ES-I3 (cell line): Measurements from ENCODE around the gene ENTREP1.
"Not testable (repeated sequence)": the region's sequence is repeated elsewhere in the genome, so short reads cannot be mapped to it uniquely, and the experiment has no call there.

ENCODE experiments used
- H3K36me3 ChIP-seq: 2 replicates; pipeline ENCODE4 v1.6.1; 2013; ENCODE audit warnings: mild to moderate bottlenecking, low read length, control low read depth, moderate library complexity; ENCODE audit not compliant: insufficient read depth
- H3K4me1 ChIP-seq: 2 replicates; pipeline ENCODE4 v1.6.1; 2013; ENCODE audit warnings: mild to moderate bottlenecking, control low read depth, low read length; ENCODE audit not compliant: insufficient read depth
- H3K9ac ChIP-seq: 2 replicates; pipeline ENCODE4 v1.6.1; 2013; ENCODE audit warnings: low read depth, mild to moderate bottlenecking, low read length, moderate library complexity
- H3K9me3 ChIP-seq: 2 replicates; pipeline ENCODE4 v1.6.1; 2013; ENCODE audit warnings: mild to moderate bottlenecking, low read length, moderate library complexity; ENCODE audit not compliant: control insufficient read depth, insufficient read depth

The ENTREP1 gene

DNA sequence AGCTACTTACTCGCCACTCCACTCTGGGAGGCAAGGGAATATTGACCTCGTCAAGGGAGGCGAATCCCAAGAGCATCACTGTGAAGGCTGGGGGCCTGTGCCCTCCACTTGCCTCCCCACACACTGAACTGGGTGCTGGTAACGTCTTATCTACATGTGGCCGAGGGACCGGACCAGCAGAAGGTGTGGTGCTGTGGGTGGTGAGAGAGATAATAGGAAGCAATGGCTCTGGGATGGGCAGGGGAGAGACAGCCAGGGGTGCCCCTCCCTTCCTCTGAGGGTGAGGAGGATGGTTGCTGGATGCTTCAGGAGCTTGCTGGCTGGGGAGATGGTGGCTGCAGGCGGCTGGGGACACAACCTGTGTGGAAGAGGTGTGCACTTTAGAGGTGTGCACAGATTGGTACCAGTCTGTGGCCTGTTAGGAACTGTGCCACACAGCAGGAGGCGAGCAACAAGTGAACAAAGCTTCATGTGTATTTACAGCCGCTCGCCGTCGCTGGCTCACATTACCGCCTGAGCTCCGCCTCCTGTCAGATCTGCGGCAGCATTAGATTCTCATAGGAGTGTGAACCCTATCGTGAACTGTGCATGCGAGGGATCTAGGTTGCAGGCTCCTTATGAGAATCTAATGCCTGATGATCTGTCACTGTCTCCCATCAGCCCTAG lies 100.3 kb downstream of the ENTREP1 start:
- Histone ChIP-seq H3K36me3 (no peaks in the 10 kb centered on the region), H3K9ac (no peak overlapping the region), H3K4me1 (no peaks in the 10 kb centered on the region), H3K9me3 (peaks cover 3% of the 10 kb centered on the region; the same call in 1 of the 2 replicates)

GRCh38 chr9:69427286-69427685 lies 102.3 kb downstream of the ENTREP1 start:
- Histone ChIP-seq H3K9me3 (peaks cover 3% of the 10 kb centered on the region; the same call in 1 of the 2 replicates), H3K9ac (no peak overlapping the region), H3K36me3 (no peaks in the 10 kb centered on the region), H3K4me1 (no peaks in the 10 kb centered on the region)

- Histone ChIP-seq H3K4me1 (peaks cover 7% of the 10 kb centered on the region; the same call in 1 of the 2 replicates), H3K36me3 (no peaks in the 10 kb centered on the region), H3K9ac (no peak overlapping the region), H3K9me3 (peaks cover 3% of the 10 kb centered on the region; the same call in 1 of the 2 replicates)
Observed at GRCh38 chr9:69428017-69428785, 103.2 kb downstream of the ENTREP1 start.

- Histone ChIP-seq H3K9ac (no peak overlapping the region), H3K36me3 (no peaks in the 10 kb centered on the region), H3K9me3 (peaks cover 3% of the 10 kb centered on the region; the same call in 1 of the 2 replicates), H3K4me1 (peaks cover 10% of the 10 kb centered on the region; the same call in 1 of the 2 replicates)
Observed at GRCh38 chr9:69429281-69429680, 104.3 kb downstream of the ENTREP1 start.

GRCh38 chr9:69430206-69430605 lies 105.2 kb downstream of the ENTREP1 start:
- H3K9me3 ChIP-seq = peaks cover 3% of the 10 kb centered on the region; the same call in 1 of the 2 replicates
- H3K36me3 ChIP-seq = no peaks in the 10 kb centered on the region
- peaks cover 10% of the 10 kb centered on the region; the same call in 1 of the 2 replicates for H3K4me1 ChIP-seq
- no peak overlapping the region for H3K9ac ChIP-seq

- Histone ChIP-seq H3K4me1 (peaks cover 10% of the 10 kb centered on the region; the same call in 1 of the 2 replicates), H3K36me3 (no peaks in the 10 kb centered on the region), H3K9ac (no peak overlapping the region), H3K9me3 (peaks cover 3% of the 10 kb centered on the region; the same call in 1 of the 2 replicates)
Observed at GRCh38 chr9:69431203-69431602, 106.2 kb downstream of the ENTREP1 start.

GRCh38 chr9:69431777-69432176 lies 106.8 kb downstream of the ENTREP1 start:
- peaks cover 3% of the 10 kb centered on the region; the same call in 1 of the 2 replicates for H3K9me3 ChIP-seq
- H3K9ac ChIP-seq = no peak overlapping the region
- H3K36me3 ChIP-seq = no peaks in the 10 kb centered on the region
- peaks cover 10% of the 10 kb centered on the region; the same call in 1 of the 2 replicates for H3K4me1 ChIP-seq

GRCh38 chr9:69432623-69433022 lies 107.6 kb downstream of the ENTREP1 start:
- no peaks in the 10 kb centered on the region for H3K9me3 ChIP-seq
- no peaks in the 10 kb centered on the region for H3K36me3 ChIP-seq
- peaks cover 10% of the 10 kb centered on the region; the same call in 1 of the 2 replicates for H3K4me1 ChIP-seq
- no peak overlapping the region for H3K9ac ChIP-seq

GRCh38 chr9:69433392-69433791 lies 108.4 kb downstream of the ENTREP1 start:
- no peak overlapping the region for H3K9ac ChIP-seq
- H3K4me1 ChIP-seq = peaks cover 10% of the 10 kb centered on the region; the same call in 1 of the 2 replicates
- no peaks in the 10 kb centered on the region for H3K36me3 ChIP-seq
- H3K9me3 ChIP-seq = no peaks in the 10 kb centered on the region

- H3K4me1 ChIP-seq = peaks cover 10% of the 10 kb centered on the region; the same call in 1 of the 2 replicates
- no peak overlapping the region for H3K9ac ChIP-seq
- no peaks in the 10 kb centered on the region for H3K9me3 ChIP-seq
- H3K36me3 ChIP-seq = no peaks in the 10 kb centered on the region
Observed at GRCh38 chr9:69433968-69434367, 109.0 kb downstream of the ENTREP1 start.

DNA sequence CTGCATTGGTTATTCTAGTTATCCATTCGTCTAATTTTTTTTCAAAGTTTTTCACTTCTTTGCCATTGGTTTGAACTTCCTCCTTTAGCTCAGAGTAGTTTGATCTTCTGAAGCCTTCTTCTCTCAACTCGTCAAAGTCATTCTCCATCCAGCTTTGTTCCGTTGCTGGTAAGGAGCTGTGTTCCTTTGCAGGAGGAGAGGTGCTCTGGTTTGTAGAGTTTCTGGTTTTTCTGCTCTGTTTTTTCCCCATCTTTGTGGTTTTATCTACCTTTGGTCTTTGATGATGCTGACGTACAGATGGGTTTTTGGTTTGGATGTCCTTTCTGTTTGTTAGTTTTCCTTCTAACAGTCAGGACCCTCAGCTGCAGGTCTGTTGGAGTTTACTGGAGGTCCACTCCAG lies 114.6 kb downstream of the ENTREP1 start:
- H3K36me3 ChIP-seq, H3K9ac ChIP-seq, H3K9me3 ChIP-seq, H3K4me1 ChIP-seq: not testable (repeated sequence)

DNA sequence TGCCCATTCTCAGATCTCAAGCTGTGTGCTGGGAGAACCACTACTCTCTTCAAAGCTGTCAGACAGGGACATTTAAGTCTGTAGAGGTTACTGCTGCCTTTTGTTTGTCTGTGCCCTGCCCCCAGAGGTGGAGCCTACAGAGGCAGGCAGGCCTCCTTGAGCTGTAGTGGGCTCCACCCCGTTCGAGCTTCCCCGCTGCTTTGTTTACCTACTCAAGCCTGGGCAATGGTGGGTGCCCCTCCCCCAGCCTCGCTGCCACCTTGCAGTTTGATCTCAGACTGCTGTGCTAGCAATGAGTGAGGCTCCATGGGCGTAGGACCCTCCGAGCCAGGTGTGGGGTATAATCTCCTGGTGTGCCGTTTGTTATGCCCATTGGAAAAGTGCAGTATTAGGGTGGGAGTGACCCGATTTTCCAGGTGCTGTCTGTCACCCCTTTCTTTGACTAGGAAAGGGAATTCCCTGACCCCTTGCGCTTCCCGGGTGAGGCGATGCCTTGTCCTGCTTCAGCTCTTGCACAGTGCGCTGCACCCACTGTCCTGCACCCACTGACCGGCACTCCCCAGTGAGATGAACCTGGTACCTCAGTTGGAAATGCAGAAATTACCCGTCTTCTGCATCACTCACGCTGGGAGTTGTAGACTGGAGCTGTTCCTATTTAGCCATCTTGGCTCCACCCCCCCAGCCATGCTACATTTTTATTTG lies 115.4 kb downstream of the ENTREP1 start:
- not testable (repeated sequence) for H3K4me1 ChIP-seq, H3K9me3 ChIP-seq

More for the DNA sequence above, 115.4 kb downstream of the ENTREP1 start:
- not testable (repeated sequence) for H3K9ac ChIP-seq, H3K36me3 ChIP-seq
